Stimulated activated CD8-positive, alpha-beta memory T cell treated with anti-CD3 and anti-CD28 coated beads, Interleukin-15, amount 100 ng/mL, for 48 hours (primary cell): ENCODE measurements around the gene ADAM15.

Experiments used
- DNase-seq, 2 donors: peaks; one replicate each; pipeline ENCODE4 v3.0.0-alpha.2; 2020; ENCODE audit warnings: low read depth in 2 of 2

Gene ADAM15

GRCh38 chr1:155012776-155013602, 38.1 kb upstream of the ADAM15 start:
- DNase-seq: no peak

GRCh38 chr1:155013632-155014031, 37.5 kb upstream of the ADAM15 start:
- DNase-seq: no peak

- DNase-seq: no peak
Measured at GRCh38 chr1:155014709-155015508, 36.2 kb upstream of the ADAM15 start.

GRCh38 chr1:155015527-155016230, 35.4 kb upstream of the ADAM15 start:
- DNase-seq: no peak

GRCh38 chr1:155016231-155016831, 34.8 kb upstream of the ADAM15 start:
- no peak for DNase-seq

- peak; percentile 84 to 90 for DNase-seq
Measured at GRCh38 chr1:155017041-155017945, 33.8 kb upstream of the ADAM15 start.

- DNase-seq: no peak
Measured at GRCh38 chr1:155017946-155018316, 33.2 kb upstream of the ADAM15 start.

- no peak for DNase-seq
Measured at GRCh38 chr1:155018617-155019348, 32.3 kb upstream of the ADAM15 start.

GRCh38 chr1:155019377-155020245, 31.5 kb upstream of the ADAM15 start:
- no peak for DNase-seq

GRCh38 chr1:155022136-155022926, 28.8 kb upstream of the ADAM15 start:
- DNase-seq: no peak

- DNase-seq: no peak
Measured at GRCh38 chr1:155022927-155023236, 28.2 kb upstream of the ADAM15 start.

GRCh38 chr1:155023627-155024026, 27.5 kb upstream of the ADAM15 start:
- DNase-seq: no peak

- no peak for DNase-seq
Measured at GRCh38 chr1:155024315-155024714, 26.8 kb upstream of the ADAM15 start.

- DNase-seq: no peak
Measured at GRCh38 chr1:155026154-155026553, 25.0 kb upstream of the ADAM15 start.

- no peak for DNase-seq
Measured at GRCh38 chr1:155026588-155026987, 24.5 kb upstream of the ADAM15 start.

GRCh38 chr1:155029513-155030242, 21.4 kb upstream of the ADAM15 start:
- no peak for DNase-seq

GRCh38 chr1:155030243-155030795, 20.8 kb upstream of the ADAM15 start:
- no peak for DNase-seq

GRCh38 chr1:155030899-155031298, 20.2 kb upstream of the ADAM15 start:
- DNase-seq: no peak
